Measurements from ENCODE around the gene ATG4D.
"Not testable (repeated sequence)": the region's sequence is repeated elsewhere in the genome, so short reads cannot be mapped to it uniquely, and the experiment has no call there.

Gene ATG4D

DNA sequence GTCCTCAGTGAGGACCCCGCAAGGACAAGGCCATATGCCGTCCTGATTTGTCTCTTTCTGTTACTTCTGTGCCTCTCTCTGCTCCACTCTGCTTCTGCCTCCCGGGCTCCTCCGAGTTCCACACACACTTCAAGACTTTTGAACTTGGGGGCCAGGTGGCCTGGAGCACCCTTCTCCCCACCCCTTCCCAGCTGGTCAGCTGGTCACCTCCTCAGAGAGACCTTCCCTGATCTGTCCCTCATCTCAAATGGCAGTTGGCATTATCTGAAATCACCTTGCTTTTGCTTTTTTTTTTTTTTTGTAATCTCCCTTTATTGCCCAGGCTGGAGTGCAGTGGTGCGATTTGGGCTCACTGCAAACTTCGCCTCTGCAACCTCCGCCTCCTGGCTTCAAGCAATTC, 24.3 kb upstream of the ATG4D start:
- DNase-seq (ENCODE audit: low read depth): no peak

DNA sequence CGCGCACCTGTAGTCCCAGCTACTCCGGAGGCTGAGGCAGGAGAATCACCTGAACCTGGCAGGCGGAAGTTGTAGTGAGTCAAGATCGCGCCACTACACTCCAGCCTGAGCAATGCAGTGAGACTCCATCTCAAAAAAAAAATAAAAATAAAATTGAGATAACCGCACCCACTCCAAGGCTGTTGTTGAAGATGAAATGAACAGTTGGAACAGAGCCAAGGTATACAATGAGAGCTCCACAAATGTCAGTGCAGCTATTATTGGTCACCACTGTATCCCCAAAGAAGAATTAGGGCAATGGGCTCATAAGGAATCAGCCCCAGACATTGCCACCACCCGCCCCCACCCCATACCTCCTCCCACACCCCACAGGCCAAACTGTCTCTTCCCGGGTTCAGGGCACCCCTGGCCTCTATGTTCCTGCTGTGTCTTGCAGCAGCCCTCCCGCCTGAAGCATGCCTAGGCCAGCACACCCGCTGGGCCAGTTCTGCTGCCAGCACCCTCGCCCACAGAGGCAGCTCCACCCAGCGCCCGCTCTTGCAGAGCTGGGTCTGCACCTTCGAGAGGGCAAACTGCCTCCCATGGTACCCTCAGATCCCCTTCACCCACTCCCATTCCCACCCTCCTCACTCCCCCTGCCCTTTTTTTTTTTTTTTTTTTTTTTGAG, 22.9 kb upstream of the ATG4D start:
- DNase-seq (ENCODE audit: low read depth): no peak

DNA sequence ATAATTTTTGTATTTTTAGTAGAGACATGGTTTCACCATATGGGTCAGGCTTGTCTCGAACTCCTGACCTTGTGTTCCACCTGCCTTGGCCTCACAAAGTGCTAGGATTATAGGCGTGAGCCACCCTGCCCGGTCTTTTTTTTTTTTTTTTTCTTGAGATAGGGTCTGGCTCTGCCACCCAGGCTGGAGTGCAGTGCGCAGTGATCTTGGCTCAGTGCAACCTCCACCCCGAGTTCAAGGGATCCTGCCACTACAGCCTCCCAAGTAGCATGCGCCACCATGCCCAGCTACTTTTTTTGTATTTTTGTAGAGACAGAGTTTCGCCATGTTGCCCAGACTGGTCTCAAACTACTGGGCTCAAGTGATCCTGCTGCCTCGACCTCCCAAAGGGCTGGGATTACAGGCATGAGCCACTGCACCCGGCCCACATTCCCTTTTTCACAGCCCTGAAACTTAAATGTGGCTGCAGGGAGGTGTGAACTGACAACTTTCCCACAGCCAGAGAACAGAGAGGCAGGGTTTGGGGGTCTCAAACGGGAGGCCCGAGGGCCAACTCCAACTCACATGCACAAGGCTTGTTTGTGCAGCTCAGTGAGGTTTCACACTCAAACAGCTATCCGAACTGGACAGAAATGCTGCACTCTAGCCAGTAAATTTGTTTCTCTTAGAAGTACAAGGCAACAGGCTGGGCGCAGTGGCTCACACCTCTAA, 22.1 kb upstream of the ATG4D start:
- DNase-seq (ENCODE audit: low read depth): no peak

DNA sequence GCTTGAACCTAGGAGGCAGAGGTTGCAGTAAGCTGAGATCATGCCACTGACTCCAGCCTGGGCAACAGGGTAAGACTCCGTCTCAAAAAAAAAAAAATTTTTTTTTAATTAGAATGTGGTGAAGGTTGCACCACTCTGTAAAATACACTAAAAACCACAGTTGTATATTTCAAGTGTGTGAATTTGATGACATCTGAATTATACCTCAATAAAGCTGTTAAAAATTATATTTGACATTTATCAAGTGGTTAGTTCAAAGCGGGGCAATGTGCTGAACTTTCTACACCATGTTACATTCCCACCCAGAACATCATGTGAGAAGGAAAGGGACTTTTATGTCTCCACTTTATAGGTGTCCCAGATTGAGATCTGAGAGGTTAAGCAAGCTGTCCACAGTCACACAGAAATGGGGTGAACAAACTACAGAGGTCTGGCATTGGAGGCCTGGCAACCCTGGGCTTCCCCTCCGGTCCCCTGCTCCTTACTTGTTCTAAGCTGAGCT, 20.5 kb upstream of the ATG4D start:
- DNase-seq (ENCODE audit: low read depth): no peak

DNA sequence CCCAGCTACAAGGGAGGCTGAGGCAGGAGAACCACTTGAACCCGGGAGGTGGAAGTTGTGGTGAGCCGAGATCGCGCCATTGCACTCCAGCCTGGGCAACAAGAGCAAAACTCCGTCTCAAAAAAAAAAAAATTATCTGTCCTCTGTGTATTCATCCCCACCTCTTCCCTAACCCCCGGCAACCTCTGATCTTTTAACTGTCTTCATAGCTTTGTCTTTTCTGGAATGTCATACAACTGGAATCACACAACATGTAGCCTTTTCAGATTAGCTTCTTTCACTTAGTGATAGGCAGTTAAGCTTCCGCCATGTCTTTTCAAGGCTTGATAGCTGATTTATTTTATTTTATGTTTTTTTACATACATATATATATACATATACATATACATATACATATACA, 18.1 kb upstream of the ATG4D start:
- no peak for DNase-seq (ENCODE audit: low read depth)

DNA sequence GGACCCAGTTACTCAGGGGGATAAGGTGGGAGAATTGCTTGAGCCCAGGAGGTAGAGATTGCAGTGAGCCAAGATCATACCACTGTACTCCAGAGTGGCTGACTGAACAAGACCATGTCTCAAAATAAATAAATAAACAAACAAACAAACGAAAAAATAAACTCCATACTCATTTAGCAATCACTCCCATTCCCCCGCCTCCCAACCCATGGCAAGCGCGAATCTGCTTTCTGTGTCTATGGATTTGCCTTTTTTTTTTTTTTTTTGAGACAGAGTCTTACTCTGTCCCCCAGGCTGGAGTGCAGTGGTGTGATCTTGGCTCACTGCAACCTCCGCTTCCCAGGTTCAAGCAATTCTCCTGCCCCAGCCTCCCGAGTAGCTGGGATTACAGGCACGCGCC, 16.8 kb upstream of the ATG4D start:
- not testable (repeated sequence) for DNase-seq (ENCODE audit: low read depth)

DNA sequence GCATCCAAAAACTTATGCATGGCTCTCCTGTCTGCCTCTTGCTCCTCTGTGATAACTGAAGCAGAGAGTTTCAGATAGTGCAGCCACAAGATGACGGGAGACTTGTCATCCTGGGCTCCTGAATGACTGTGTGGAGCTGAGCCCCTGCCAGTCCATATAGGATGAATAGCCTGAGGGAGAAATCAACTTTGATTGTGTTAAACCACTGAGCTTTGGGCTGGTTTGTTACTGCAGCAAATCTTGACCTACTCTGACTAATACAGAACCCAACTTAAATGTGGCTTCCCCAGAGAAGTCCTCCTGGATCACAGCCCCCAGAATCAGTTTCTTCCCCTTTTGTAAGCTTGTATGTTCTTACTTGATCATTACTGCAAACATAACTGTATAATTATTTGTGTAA, 11.2 kb upstream of the ATG4D start:
- DNase-seq (ENCODE audit: low read depth): no peak

DNA sequence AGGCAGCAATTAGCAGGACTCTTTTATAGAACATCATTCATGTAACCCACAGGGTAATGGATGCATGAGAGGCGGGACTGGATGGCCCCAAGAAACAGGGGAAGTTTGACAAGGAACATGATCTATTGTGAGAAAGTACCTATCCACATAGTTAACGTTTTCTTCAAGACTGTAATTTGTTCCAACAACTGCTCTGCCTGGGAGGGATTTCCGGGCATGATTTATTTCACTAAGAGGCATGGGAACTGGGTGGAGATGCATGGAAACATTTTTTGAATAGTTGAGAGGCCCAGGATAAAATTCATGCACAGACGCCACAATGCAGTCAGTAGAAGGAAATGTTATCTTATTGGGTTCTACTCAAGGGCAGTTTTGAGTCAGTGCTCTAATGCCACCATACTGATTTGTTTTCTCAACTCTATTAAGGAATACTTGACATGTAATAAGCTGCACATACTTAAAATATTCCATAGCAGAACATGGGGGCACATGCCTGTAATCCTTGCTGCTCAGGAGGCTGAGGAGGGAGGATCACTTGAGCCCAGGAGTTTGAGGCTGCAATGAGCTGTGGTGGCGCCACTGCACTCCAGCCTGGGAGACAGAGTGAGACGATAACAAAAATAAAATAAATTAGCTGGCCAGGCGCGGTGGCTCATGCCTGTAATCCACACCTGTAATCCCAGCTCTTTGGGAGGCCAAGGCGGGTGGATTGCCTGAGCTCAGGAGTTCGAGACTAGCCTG, 9.9 kb upstream of the ATG4D start:
- DNase-seq (ENCODE audit: low read depth): peak; percentile 100

DNA sequence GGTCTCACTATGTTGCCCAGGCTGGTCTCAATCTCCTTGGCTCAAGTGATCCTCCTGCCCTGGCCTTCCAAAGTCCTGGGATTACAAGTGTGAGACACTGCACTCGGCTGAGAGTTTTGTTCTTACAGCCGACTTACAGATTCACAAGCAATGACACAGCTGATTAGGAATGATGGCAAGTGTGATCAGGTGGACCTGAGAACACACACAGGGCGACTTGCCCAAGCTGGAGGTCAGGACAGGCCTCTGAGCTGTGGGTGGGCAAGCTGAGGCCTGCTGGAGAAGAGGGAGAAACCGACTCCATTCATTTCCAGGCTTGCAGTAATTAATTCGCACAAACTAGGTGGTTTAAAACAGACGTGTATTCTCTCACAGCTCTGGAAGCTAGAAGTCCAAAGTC, 8.1 kb upstream of the ATG4D start:
- peak; percentile 51 for DNase-seq (ENCODE audit: low read depth)

DNA sequence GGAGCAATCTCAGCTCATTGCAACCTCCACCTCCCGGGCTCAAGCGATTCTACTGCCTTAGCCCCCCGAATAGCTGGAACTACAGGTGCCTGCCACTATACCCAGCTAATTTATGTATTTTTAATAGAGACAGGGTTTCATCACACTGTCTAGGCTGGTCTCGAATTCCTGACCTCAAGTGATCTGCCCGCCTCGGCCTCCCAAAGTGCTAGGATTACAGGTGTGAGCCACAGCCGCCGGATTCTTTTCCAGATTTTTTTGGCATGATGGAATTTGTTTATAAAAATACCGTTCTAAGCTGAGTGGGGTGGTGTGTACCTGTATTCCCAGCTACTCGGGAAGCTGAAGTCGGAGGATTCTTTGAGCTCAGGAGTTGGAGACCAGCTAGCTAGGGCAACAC, 6.0 kb upstream of the ATG4D start:
- no peak for DNase-seq (ENCODE audit: low read depth)

DNA sequence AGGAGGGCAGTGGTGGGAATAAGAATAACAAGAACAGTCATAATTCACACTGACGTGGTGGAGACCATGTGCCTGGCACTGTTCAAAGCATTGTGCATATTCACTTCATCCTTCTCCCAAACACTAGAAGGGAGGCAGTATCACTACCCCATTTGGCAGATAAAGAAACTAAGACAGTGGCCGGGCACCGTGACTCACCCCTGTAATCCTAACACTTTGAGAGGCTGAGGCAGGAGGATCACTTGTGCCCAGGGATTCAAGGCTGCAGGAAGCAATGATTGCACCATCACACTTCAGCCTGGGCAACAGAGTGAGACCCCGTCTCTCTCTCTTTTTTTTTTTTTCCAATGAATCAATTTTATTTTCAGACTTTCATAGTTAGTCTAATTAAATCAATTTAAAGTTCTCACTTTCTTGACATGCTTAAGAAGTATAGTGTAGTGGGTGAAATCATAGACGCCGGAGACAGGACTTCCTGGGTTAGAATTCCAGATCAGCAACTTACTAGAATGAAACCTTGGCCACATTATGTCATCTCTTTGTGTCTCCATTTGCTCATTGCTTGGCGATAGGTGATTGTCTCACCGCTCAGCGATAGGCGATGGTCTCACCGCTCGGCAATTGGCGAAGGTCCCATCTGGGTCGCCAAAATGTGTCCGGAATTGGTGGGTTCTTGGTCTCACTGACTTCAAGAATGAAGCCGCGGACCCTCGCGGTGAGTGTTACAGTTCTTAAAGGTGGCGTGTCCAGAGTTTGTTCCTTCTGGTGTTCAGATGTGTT, 5.3 kb upstream of the ATG4D start:
- DNase-seq (ENCODE audit: low read depth): no peak

DNA sequence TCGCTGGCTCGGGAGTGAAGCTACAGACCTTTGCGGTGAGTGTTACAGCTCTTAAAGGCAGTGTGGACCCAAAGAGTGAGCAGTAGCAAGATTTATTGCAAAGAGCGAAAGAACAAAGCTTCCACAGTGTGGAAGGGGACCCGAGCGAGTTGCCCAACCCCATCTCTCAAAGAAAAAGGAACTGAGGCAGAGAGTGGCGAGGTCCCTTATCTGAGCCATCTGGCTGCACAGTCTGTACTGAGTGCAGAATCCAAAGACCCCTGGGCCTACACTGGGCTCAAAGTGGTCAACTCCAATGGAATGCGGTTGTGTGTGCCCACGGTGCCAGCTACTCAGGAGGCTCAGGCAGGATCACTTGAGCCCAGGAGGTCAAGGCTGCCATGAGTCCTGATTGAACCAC, 4.7 kb upstream of the ATG4D start:
- DNase-seq (ENCODE audit: low read depth): not testable (repeated sequence)

DNA sequence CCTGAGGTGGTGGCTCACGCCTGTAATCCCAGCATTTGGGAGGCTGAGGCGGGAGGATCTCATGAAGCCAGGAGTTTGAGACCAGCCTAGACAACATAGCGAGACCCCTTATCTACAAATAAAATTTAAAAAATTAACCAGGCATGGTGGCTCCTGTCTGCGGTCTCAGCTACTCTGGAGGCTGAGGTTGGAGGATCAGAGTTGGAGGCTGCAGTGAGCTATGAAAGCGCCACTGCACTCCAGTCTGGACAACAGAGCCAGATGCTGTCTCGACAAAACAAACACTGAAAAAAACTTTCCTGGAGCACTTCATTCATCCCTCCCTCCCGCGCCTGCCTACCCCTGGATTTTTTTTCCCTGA, 665 bp upstream of the ATG4D start:
- DNase-seq (ENCODE audit: low read depth): no peak

DNA sequence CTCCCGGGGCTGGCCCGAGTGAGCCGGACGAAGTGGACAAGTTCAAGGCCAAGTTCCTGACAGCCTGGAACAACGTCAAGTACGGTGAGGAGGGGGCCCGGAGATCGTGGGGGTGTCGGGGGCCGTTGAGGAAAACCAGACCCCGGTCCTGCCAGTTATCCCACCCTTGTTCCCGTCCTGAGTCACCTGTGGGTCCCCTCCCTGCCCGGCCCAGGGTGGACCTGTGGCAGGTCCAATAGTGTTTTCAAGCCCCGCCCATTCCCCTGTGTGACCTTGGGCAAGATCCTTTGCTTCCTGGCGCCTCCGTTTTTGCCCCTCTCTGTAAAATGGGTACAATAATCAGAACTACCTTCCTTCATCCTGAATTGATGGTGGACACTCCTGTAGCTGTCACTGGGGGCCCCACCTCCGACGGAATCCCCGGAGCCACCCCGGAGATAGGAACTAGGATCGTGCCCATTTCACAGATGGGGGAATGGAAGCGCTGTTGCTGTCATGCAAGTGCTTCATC, 593 bp downstream of the ATG4D start:
- no peak for DNase-seq (ENCODE audit: low read depth)

DNA sequence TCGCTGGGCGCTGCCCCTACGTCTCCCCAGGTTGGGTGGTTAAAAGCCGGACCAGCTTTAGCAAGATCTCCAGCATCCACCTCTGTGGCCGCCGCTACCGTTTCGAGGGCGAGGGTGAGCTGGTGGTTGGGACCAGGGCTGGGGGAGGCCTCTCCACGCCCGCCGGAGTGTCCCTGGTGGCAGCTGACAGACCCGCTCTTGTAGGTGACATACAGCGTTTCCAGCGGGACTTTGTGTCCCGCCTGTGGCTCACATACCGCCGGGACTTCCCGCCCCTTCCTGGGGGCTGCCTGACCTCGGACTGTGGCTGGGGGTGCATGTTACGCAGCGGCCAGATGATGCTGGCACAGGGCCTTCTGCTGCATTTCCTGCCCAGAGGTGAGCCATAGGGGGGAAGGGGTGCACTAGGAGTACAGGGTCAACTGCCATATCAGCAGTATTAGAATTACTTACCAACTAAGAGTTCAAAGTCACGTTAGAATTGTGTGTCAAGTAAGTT, 1.1 kb downstream of the ATG4D start:
- DNase-seq (ENCODE audit: low read depth): no peak

DNA sequence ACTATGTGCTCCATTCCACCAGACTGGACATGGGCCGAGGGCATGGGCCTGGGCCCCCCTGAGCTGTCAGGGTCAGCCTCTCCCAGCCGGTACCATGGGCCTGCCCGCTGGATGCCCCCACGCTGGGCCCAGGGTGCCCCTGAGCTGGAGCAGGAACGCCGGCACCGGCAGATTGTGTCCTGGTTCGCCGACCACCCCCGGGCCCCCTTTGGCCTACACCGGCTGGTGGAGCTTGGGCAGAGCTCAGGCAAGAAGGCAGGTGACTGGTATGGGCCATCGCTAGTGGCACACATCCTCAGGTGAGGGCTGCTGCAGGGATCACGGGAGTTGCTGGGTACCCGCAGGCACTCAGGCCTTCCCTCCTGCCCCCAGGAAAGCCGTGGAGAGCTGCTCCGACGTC, 3.1 kb downstream of the ATG4D start:
- DNase-seq (ENCODE audit: low read depth): no peak

DNA sequence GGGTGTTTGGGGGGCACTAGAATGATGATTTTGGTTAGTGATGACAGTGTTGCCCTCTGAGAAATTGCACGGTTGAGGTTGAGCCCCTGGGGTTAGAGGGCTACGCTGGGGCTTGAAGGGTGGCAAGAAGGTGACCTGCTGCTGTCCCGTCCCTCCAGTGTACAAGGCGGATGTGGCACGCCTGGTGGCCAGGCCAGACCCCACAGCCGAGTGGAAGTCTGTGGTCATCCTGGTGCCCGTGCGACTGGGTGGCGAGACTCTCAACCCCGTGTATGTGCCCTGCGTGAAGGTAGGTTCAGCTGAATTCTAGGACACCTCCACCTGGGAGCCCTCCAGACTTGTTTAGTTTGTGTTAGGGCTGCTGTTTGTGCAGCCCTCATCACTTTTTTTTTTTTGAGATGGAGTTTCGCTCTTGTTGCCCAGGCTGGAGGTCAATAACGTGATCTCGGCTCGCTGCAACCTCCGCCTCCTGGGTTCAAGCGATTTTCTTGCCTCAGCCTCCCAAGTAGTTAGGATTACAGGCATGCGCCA, 5.1 kb downstream of the ATG4D start:
- no peak for DNase-seq (ENCODE audit: low read depth)

DNA sequence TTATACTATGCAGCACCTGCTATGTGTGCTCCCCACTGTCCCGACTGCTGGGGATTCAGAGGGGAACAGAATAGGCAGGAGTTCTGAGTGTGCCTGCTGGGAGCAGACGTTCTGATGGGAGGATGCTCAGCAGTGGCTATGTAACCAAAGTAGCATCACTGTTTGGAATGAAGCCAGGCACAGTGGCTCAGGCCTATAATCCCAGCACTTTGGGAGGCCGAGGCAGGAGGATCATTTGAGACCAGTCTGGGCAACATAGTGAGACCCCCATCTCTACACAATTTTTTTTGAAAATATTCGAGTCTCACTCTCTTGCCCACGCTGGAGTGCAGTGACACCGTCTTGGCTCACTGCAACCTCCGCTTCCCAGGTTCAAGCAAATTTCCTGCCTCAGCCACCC, 6.0 kb downstream of the ATG4D start:
- no peak for DNase-seq (ENCODE audit: low read depth)

DNA sequence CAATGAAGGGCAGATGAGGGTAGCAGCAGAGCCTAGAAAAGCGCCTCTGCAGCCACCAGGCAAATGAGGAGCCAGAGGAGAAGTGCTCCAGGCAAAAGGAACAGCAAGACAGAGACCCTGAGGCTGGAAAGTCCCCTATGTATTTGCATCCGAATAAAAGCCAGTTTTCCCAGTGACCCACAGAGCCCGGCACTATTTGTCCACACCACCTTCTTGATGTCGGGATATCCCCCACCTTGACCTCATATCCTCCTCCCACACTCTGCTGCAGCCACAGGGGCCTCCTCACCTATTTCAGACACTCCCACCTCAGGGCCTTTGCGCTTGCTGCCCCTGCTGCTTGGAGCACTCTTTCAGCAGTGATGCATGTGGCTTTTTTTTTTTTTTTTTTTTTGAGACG, 6.6 kb downstream of the ATG4D start:
- no peak for DNase-seq (ENCODE audit: low read depth)

DNA sequence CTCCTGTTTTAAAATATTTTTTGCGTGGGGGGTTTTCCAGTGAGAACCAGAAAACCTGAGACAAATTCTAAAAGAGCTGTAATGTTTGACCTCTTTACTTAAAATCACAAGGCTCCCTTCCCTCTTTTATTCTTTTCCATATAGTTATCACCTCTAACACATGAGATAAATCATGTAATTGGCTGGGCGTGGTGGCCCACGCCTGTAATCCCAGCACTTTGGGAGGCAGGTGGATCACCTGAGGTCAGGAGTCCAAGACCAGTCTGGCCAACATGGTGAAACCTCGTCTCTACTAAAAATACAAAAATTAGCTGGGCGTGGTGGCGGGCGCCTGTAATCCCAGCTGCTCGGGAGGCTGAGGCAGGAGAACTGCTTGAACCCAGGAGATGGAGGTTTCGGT, 7.3 kb downstream of the ATG4D start:
- DNase-seq (ENCODE audit: low read depth): not testable (repeated sequence)

DNA sequence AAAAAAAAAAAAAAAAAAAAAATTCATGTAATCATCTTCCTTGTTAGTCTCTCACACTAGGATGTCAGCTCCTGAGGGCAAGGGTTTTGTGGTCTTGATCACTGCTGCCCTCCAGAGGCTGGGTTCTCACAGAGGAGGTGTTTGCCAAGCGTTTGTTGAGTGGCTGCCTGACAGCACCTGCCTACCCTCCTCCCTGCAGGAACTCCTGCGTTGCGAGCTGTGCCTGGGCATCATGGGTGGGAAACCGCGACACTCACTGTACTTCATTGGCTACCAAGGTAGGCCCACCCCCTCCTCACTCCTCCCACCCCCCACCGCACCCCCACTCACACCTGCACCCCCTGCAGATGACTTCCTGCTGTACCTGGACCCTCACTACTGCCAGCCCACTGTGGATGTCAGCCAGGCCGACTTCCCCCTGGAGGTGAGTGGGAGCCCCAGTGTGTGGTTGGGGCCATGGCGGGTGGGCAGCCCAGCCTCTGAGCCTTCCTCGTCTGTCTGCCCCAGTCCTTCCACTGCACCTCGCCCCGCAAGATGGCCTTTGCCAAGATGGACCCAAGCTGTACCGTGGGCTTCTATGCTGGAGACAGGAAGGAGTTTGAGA, 8.1 kb downstream of the ATG4D start:
- peak; percentile 63 for DNase-seq (ENCODE audit: low read depth)

Data from amniotic epithelial cell (primary cell).